Measurements from ENCODE around the gene TLL1. TPM values are rescaled to one million over a fixed set of nuclear protein-coding genes. Genes with fewer than 3 reads are reported as not detected.

TLL1 gene
- total RNA-seq, 1 experiment from 2014 or later: 0.46 TPM

GRCh38 chr4:165964591-165964990 lies 91.6 kb downstream of the TLL1 start:
- CTCF ChIA-PET: no interaction called here
- TF ChIP-seq EZH2 (IDR thresholded peaks at IDR 0.05; ENCODE audit: low read depth) (no peak), CTCF (conservative IDR thresholded peaks at IDR 0.05) (no peak)
- no peaks in the 10 kb centered on the region for H3K9me2 ChIP-seq (ENCODE audit: insufficient read depth)
- POLR2A ChIA-PET (ENCODE audit: unreplicated experiment): no interaction called here
- no peaks in the 10 kb centered on the region for H4K20me1 ChIP-seq (ENCODE audit: insufficient read depth)
- intact Hi-C loops (cut with micrococcal nuclease; ENCODE audit: unreplicated experiment): no loop called here
- no peaks in the 10 kb centered on the region for H3K79me2 ChIP-seq (ENCODE audit: low read depth)
- BruUV-seq (replicated peaks): no TSS peak
- H3F3A ChIP-seq (ENCODE audit: insufficient read depth, low read depth): no peaks in the 10 kb centered on the region
- H2AFZ ChIP-seq: no peak overlapping the region
- H3K4me1 ChIP-seq (replicated peaks; ENCODE audit: insufficient read depth): no peaks in the 10 kb centered on the region
- H3K9me3 ChIP-seq (ENCODE audit: insufficient read depth, low read depth): no peaks in the 10 kb centered on the region
- H3K27ac ChIP-seq: no peak overlapping the region
- DNase-seq: no peak
- H3K36me3 ChIP-seq (ENCODE audit: low read depth): no peaks in the 10 kb centered on the region
- no peak overlapping the region for H3K4me2 ChIP-seq
- H3K4me3 ChIP-seq: no peak overlapping the region
- H3K27me3 ChIP-seq (ENCODE audit: insufficient read depth, low read depth): no peaks in the 10 kb centered on the region

GRCh38 chr4:165965503-165965902 lies 92.5 kb downstream of the TLL1 start:
- Histone ChIP-seq H3K27me3 (ENCODE audit: insufficient read depth, low read depth) (no peaks in the 10 kb centered on the region), H2AFZ (no peak overlapping the region), H3K27ac (no peak overlapping the region), H3K9me2 (ENCODE audit: insufficient read depth) (no peaks in the 10 kb centered on the region), H3K9me3 (ENCODE audit: insufficient read depth, low read depth) (no peaks in the 10 kb centered on the region), H3F3A (ENCODE audit: insufficient read depth, low read depth) (no peaks in the 10 kb centered on the region), H3K79me2 (ENCODE audit: low read depth) (no peaks in the 10 kb centered on the region), H3K4me3 (no peak overlapping the region), H3K36me3 (ENCODE audit: low read depth) (no peaks in the 10 kb centered on the region), H4K20me1 (ENCODE audit: insufficient read depth) (no peaks in the 10 kb centered on the region), H3K4me1 (replicated peaks; ENCODE audit: insufficient read depth) (no peaks in the 10 kb centered on the region), H3K4me2 (no peak overlapping the region)
- ChIA-PET CTCF (no interaction called here), POLR2A (ENCODE audit: unreplicated experiment) (no interaction called here)
- no peak for DNase-seq
- TF ChIP-seq EZH2 (IDR thresholded peaks at IDR 0.05; ENCODE audit: low read depth) (no peak), CTCF (conservative IDR thresholded peaks at IDR 0.05) (no peak)
- BruUV-seq (replicated peaks): no TSS peak
- intact Hi-C loops (cut with micrococcal nuclease; ENCODE audit: unreplicated experiment): no loop called here

- no peak overlapping the region for H3K4me3 ChIP-seq
- ChIA-PET POLR2A (ENCODE audit: unreplicated experiment) (no interaction called here), CTCF (no interaction called here)
- H4K20me1 ChIP-seq (ENCODE audit: insufficient read depth): no peaks in the 10 kb centered on the region
- H3K9me2 ChIP-seq (ENCODE audit: insufficient read depth): no peaks in the 10 kb centered on the region
- H3K4me1 ChIP-seq (replicated peaks; ENCODE audit: insufficient read depth): 0 out of 2 replicates have a peak, but pooled peaks cover 4% of the 10 kb centered on the region
- DNase-seq: no peak
- no peaks in the 10 kb centered on the region for H3F3A ChIP-seq (ENCODE audit: insufficient read depth, low read depth)
- no peak overlapping the region for H3K4me2 ChIP-seq
- no peaks in the 10 kb centered on the region for H3K27me3 ChIP-seq (ENCODE audit: insufficient read depth, low read depth)
- H3K36me3 ChIP-seq (ENCODE audit: low read depth): no peaks in the 10 kb centered on the region
- BruUV-seq (replicated peaks): no TSS peak
- H3K9me3 ChIP-seq (ENCODE audit: insufficient read depth, low read depth): no peaks in the 10 kb centered on the region
- no peaks in the 10 kb centered on the region for H3K79me2 ChIP-seq (ENCODE audit: low read depth)
- H3K27ac ChIP-seq: no peak overlapping the region
- no peak overlapping the region for H2AFZ ChIP-seq
- TF ChIP-seq CTCF (conservative IDR thresholded peaks at IDR 0.05) (no peak), EZH2 (IDR thresholded peaks at IDR 0.05; ENCODE audit: low read depth) (no peak)
- intact Hi-C loops (cut with micrococcal nuclease; ENCODE audit: unreplicated experiment): no loop called here
Measured at GRCh38 chr4:165966833-165967232, 93.8 kb downstream of the TLL1 start.

Measured in PC-9 (cell line).